NCI-H2227 treated with DMSO at 0.1 percent for 48 hours (cell line): ENCODE measurements around the gene TNFRSF8.

ENCODE experiments used
- DNase-seq: peaks from one replicate; lab custom pipeline; 2025; lab: John Stamatoyannopoulos, UW

The TNFRSF8 gene

GRCh38 chr1:12158357-12159092 lies 95.4 kb downstream of the TNFRSF8 start:
- no peak for DNase-seq

- no peak for DNase-seq
These were observed 96.7 kb downstream of the TNFRSF8 start for GRCh38 chr1:12159816-12160215.

DNA sequence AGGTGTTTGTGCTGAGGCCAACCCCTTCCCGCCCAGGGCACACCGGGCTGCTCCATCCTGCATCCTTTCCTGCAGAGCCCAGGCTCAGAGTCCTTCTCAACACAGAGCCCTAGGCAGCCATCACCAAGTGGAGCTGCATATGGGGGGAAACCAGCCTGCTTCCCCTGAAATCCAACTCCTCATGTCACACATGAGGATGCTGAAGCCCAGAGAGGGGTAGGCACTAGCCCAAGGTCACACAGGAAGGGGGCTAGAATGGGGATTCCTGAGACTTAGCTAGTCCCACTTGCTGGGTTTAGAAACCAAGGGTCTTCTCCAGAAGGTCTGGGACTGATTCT lies 98.2 kb downstream of the TNFRSF8 start:
- no peak for DNase-seq

GRCh38 chr1:12161662-12162458 lies 98.8 kb downstream of the TNFRSF8 start:
- DNase-seq, result no peak

DNA sequence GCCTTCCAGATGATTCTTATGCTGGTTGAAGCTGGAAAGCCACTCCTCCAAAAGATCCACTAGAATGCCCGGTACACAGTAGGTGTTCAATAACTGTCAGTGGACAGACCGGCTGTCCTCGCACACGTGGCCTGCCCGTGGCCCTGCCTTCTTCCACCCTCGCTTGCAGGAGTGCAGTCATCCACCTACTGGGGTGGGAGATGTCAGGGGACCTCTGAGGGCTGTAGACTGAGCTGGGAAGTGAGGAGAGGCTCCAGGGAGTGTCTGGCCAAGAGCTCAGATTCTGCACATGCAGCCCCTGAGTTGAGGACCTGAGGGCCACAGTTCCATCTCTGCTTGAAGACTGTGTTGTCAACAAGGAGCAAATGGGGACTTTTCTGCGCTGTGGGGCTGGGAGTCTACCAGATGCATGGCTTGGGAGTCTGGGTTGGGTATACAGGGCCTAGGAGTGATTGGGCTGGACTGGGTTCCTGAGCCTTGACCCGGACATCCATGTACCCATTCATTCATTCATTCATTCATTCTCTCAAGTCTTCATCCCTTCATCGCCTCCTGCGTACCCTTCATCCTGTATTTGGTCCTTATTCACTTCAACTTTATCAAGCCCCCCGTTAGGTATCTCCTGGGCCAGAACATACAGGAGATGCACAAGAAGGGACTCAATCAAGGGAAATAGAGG lies 99.5 kb downstream of the TNFRSF8 start:
- DNase-seq, result no peak

GRCh38 chr1:12163210-12163609 lies 100.1 kb downstream of the TNFRSF8 start:
- DNase-seq, result no peak

DNA sequence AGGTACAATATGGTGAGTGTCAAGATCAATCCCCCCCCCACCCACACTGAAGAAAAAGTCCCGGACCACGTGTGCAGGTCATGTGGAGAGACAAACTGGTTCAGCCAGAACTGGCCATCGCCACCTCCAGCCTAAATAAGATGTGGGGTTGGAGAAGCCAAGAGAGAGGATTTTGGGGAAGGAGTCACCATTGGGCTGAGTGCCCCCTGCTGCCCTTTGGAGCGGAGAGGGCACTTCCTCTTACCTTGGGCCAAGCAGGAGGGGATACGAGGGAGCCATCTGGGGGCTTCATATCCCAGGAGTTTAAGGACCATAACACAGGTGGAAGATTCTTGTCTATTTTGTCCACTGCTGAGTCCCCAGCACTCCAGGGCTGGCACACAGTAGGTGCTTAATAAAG lies 101.1 kb downstream of the TNFRSF8 start:
- no peak for DNase-seq

DNA sequence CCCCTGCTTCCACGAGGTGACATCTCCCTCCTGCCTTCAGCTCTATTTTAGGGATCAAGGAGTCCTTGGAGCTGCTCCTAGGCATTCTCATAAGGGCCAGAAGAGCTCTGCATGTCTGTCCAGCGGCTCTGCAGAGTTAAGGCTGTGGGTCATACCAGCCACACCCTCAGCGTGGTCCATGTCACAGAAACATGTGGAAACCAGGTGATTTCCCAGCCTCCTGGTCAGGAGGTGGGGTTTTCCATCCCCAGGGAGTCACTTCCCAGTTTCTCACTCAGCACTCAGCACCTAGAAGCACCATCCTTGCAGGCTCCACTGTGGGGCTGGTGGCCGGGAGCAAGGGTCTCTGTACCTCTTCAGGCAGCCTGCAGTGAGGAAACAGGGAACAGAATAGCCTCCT lies 102.2 kb downstream of the TNFRSF8 start:
- no peak for DNase-seq

- DNase-seq, result no peak
These were observed 103.9 kb downstream of the TNFRSF8 start, which contains the start of gene TNFRSF1B for GRCh38 chr1:12166834-12167492. TSS of gene TNFRSF1B (plus strand) at chr1:12166991. CDS start at chr1:12167092, 101 bp downstream.

DNA sequence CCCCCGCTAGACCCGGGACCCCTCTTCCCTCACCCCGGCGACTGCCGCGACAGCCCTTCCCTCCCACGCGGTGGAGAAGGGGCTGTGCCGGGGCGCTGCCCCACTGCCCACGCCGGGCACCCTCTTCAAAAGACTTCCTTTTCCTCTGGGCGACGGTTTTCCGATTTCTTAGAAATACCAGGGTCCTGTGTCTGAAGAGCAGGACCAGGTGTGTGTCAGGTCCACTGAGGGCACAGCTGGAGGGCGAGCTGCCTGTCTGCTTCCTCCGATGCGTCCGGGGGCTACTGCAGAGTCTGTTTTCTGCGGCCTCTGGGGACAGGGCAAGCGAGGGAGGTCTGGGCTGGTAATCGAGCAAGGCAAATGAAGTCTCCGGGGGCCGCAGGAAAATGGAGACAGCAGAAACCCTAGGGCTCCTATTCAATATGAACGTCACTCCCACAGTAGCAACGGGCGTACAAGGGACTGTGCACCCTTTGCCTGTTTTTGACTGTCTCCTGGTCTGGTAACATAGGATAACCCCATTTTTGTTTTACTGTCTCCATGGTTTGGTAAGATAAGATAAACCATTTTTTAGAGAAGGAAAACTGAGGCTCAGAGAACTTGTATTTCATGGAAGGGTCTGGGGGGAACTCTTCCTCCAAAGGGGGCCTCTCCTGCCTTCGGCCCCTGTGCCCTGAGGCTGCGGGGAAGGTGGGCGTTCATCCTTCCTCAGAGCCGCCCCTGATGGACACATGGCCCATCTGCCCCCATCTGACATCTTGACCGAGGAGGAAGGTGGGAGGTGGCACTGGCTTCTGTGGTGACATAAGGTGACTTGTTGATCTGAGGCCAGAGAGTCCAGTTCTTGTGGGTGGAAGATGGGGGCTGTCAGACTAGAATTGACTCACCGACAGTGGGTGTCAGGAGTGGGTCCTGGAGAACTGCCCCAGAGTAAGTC lies 104.7 kb downstream of the TNFRSF8 start:
- no peak for DNase-seq

DNA sequence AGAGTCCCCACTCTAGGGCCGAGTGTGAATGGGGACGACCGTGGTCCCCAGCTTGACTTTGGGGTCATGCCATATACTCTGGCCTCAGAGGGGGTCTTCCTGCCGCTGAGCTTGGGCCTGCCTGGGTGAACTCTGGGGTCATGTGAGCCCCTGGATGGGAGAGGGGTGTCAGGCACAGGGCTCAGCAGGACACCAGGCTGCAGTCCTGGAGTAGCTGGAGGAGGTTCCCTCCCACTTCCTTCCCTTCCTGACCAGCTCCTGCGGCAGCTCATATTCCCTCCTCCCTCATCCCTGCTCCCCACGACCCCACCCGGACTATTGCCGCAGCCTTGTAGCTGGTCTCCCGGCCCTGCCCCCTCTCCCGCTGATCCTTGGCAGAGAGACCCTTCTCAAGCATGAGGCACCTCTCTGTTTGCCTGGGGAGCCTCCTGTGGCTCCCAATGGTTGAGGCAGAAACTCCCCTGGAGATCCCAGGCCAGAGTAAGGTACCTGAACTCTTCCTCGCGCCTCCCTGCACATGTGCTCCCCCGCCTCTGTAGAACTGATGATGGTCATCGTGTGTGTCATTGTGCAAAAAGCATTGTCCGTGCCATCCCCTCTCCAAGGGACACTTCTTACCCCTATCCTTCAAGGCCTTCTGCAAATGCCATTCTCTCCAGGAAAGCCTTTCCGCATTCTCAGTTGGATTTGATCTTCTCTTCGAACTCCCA lies 105.5 kb downstream of the TNFRSF8 start:
- no peak for DNase-seq

GRCh38 chr1:12169442-12170135 lies 106.5 kb downstream of the TNFRSF8 start:
- DNase-seq, result no peak

DNA sequence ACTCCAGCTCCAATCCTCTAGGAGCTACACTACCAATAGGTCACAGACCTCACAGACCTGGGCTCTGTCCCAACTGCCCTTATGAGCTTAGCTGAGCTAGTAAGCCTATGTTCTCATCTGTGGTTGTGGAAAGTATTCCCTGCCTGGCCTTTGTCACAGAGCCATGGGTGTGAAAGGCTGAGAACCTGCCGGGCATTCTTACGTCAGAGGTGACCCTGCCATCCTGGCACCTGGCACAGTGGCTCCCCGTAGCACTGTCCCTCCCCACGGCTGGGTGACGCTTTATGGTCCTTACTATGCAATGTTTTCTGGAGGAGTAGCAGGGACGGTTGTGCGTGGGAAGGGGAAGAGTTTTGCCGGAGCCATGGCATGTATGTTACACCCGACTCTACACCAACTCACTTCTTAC lies 107.2 kb downstream of the TNFRSF8 start:
- DNase-seq, result no peak

- no peak for DNase-seq
These were observed 108.3 kb downstream of the TNFRSF8 start for GRCh38 chr1:12171206-12172041.

- DNase-seq, result no peak
These were observed 109.1 kb downstream of the TNFRSF8 start for GRCh38 chr1:12172042-12172851.

DNA sequence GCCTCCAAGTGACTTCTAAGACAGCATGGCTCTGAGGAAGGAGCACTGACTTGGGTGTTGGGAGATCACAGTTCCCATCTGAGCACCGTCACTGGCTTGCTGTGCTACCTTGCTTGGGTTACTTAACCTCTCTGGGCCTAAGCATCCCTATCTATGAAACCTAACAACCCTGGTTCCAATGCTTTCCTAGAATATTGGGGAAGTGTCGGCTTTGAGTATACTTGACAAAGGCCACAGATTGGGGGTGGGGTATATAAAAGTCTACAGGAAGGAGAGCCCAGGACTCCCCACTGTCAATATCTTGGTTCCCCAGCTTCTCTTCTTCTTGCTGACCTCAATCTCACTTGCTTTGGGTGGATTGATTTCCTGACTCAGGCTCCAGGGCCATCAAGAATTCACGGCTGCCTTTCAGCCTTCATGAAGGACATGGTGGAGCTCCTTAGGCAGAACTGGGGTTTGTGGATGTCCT lies 110.0 kb downstream of the TNFRSF8 start:
- no peak for DNase-seq

- DNase-seq, result no peak
These were observed 110.6 kb downstream of the TNFRSF8 start for GRCh38 chr1:12173631-12174121.
